Bronchial epithelial cell (primary cell): ENCODE measurements around the gene NR1I3. TPM values are rescaled to one million over a fixed set of nuclear protein-coding genes. Genes with fewer than 3 reads are reported as not detected.

Experiments
- DNase-seq: peaks from one replicate; pipeline ENCODE4 v3.0.0-alpha.2; 2010; ENCODE audit warnings: low read depth
- FAIRE-seq: peaks from 2 replicates; lab custom pipeline; 2011; peaks lifted over from hg19 to GRCh38; lab: Jason Lieb, UNC
- H3K27me3 ChIP-seq: 2 replicates; pipeline ENCODE4 v1.5.1; 2011; ENCODE audit warnings: low read length; ENCODE audit not compliant: control insufficient read depth, insufficient read depth
- H3K36me3 ChIP-seq: 2 replicates; pipeline ENCODE4 v1.5.1; 2011; ENCODE audit warnings: low read length; ENCODE audit not compliant: control insufficient read depth, insufficient read depth
- H3K4me3 ChIP-seq: 2 replicates; pipeline ENCODE4 v1.5.1; 2011; ENCODE audit warnings: mild to moderate bottlenecking, low read depth, low read length, control low read depth
- CTCF ChIP-seq: IDR thresholded peaks from 2 replicates; pipeline ENCODE4 v1.5.1; 2011; ENCODE audit warnings: mild to moderate bottlenecking, moderate library complexity, low read length, control low read depth, inconsistent platforms; ENCODE audit not compliant: insufficient read depth, severe bottlenecking
- total RNA-seq: library from RNA; depleted of rRNA; stranded (reverse); fragments of >200 nt; gene quantifications from 2 replicates; pipeline ENCODE4 v1.2.1, GENCODE V29; 2014

The NR1I3 gene
- total RNA-seq, 1 donor from 2014 or later: not detected

- no peak overlapping the region for H3K4me3 ChIP-seq
- TF ChIP-seq CTCF: no peak
- H3K36me3 ChIP-seq: no peaks in the 10 kb centered on the region
- no peaks in the 10 kb centered on the region for H3K27me3 ChIP-seq
- FAIRE-seq (no peak), DNase-seq (no peak)
Measured at GRCh38 chr1:161196111-161196510, 41.9 kb downstream of the NR1I3 start.

GRCh38 chr1:161195171-161195570 lies 42.8 kb downstream of the NR1I3 start:
- DNase-seq: no peak
- no peak for TF ChIP-seq CTCF
- H3K36me3 ChIP-seq: no peaks in the 10 kb centered on the region
- no peak overlapping the region for H3K4me3 ChIP-seq
- no peak for FAIRE-seq
- no peaks in the 10 kb centered on the region for H3K27me3 ChIP-seq

GRCh38 chr1:161193561-161194235 lies 44.3 kb downstream of the NR1I3 start:
- Histone ChIP-seq H3K27me3 (no peaks in the 10 kb centered on the region), H3K36me3 (no peaks in the 10 kb centered on the region), H3K4me3 (no peak overlapping the region)
- no peak for FAIRE-seq
- TF ChIP-seq CTCF: no peak
- DNase-seq: no peak

- peak; percentile 96 for TF ChIP-seq CTCF
- DNase-seq: peak; percentile 51
- no peaks in the 10 kb centered on the region for H3K27me3 ChIP-seq
- FAIRE-seq: no peak
- no peaks in the 10 kb centered on the region for H3K36me3 ChIP-seq
- no peak overlapping the region for H3K4me3 ChIP-seq
Measured at GRCh38 chr1:161192476-161193465, 45.2 kb downstream of the NR1I3 start.

GRCh38 chr1:161191971-161192370 lies 46.0 kb downstream of the NR1I3 start:
- H3K27me3 ChIP-seq: no peaks in the 10 kb centered on the region
- DNase-seq (no peak), FAIRE-seq (no peak)
- H3K4me3 ChIP-seq: no peak overlapping the region
- no peaks in the 10 kb centered on the region for H3K36me3 ChIP-seq
- TF ChIP-seq CTCF: no peak
